Measurements from ENCODE around the gene INTS1.

GRCh38 chr7:1483536-1484505 is 20.4 kb downstream of the INTS1 start:
- TF ChIP-seq REST (IDR thresholded peaks at IDR 0.05; ENCODE audit: unreplicated experiment) (no peak), CTCF (conservative IDR thresholded peaks at IDR 0.05; ENCODE audit: low read depth in 2 of 2) (no peak)

Data from GM23338 (cell line).